ENCODE data around the gene HSBP1L1.

The HSBP1L1 gene

GRCh38 chr18:79945118-79946042 is 19.1 kb upstream of the HSBP1L1 start:
- TF ChIP-seq POLR2AphosphoS5 (IDR thresholded peaks at IDR 0.05; ENCODE audit: borderline replicate concordance, low read depth, low read length) (no peak), EZH2 (IDR thresholded peaks at IDR 0.05) (no peak), FOXP2 (optimal IDR thresholded peaks at IDR 0.05; ENCODE audit: control extremely low read depth, extremely low read length, insufficient read depth) (no peak)
- H3K9me3 ChIP-seq (ENCODE audit: low read depth, low read length) = no peaks in the 10 kb centered on the region
- H3K9ac ChIP-seq (ENCODE audit: insufficient read length) = no peak overlapping the region
- peaks cover 10% of the 10 kb centered on the region; the same call in 1 of the 2 replicates for H3K36me3 ChIP-seq (ENCODE audit: insufficient read depth, low read length)
- H3K4me3 ChIP-seq = no peak overlapping the region
- DNase-seq (ENCODE audit: low read depth, low spot score) = no peak
- H3K27ac ChIP-seq = no peak overlapping the region

- no peaks in the 10 kb centered on the region for H3K9me3 ChIP-seq (ENCODE audit: low read depth, low read length)
- H3K9ac ChIP-seq (ENCODE audit: insufficient read length) = no peak overlapping the region
- DNase-seq (ENCODE audit: low read depth, low spot score) = no peak
- H3K36me3 ChIP-seq (ENCODE audit: insufficient read depth, low read length) = peaks cover 6% of the 10 kb centered on the region; the same call in 1 of the 2 replicates
- TF ChIP-seq FOXP2 (optimal IDR thresholded peaks at IDR 0.05; ENCODE audit: control extremely low read depth, extremely low read length, insufficient read depth) = no peak
- TF ChIP-seq EZH2 (IDR thresholded peaks at IDR 0.05) = no peak
- TF ChIP-seq POLR2AphosphoS5 (IDR thresholded peaks at IDR 0.05; ENCODE audit: borderline replicate concordance, low read depth, low read length) = no peak
- no peak overlapping the region for H3K4me3 ChIP-seq
- H3K27ac ChIP-seq = no peak overlapping the region
These were observed 17.2 kb upstream of the HSBP1L1 start for GRCh38 chr18:79947054-79947755.

- Histone ChIP-seq H3K36me3 (ENCODE audit: insufficient read depth, low read length) (peaks cover 3% of the 10 kb centered on the region; the same call in 1 of the 2 replicates), H3K9ac (ENCODE audit: insufficient read length) (no peak overlapping the region), H3K9me3 (ENCODE audit: low read depth, low read length) (no peaks in the 10 kb centered on the region), H3K4me3 (no peak overlapping the region), H3K27ac (no peak overlapping the region)
- no peak for DNase-seq (ENCODE audit: low read depth, low spot score)
- TF ChIP-seq FOXP2 (optimal IDR thresholded peaks at IDR 0.05; ENCODE audit: control extremely low read depth, extremely low read length, insufficient read depth) = no peak
- TF ChIP-seq POLR2AphosphoS5 (IDR thresholded peaks at IDR 0.05; ENCODE audit: borderline replicate concordance, low read depth, low read length) = no peak
- TF ChIP-seq EZH2 (IDR thresholded peaks at IDR 0.05) = no peak
These were observed 16.4 kb upstream of the HSBP1L1 start for GRCh38 chr18:79947881-79948610.

GRCh38 chr18:79948719-79949411 is 15.6 kb upstream of the HSBP1L1 start:
- no peaks in the 10 kb centered on the region for H3K9me3 ChIP-seq (ENCODE audit: low read depth, low read length)
- TF ChIP-seq FOXP2 (optimal IDR thresholded peaks at IDR 0.05; ENCODE audit: control extremely low read depth, extremely low read length, insufficient read depth) (no peak), EZH2 (IDR thresholded peaks at IDR 0.05) (no peak), POLR2AphosphoS5 (IDR thresholded peaks at IDR 0.05; ENCODE audit: borderline replicate concordance, low read depth, low read length) (no peak)
- no peak overlapping the region for H3K27ac ChIP-seq
- no peak overlapping the region for H3K4me3 ChIP-seq
- no peak for DNase-seq (ENCODE audit: low read depth, low spot score)
- no peak overlapping the region for H3K9ac ChIP-seq (ENCODE audit: insufficient read length)
- H3K36me3 ChIP-seq (ENCODE audit: insufficient read depth, low read length) = peaks cover 3% of the 10 kb centered on the region; the same call in 1 of the 2 replicates

GRCh38 chr18:79949697-79950487 is 14.6 kb upstream of the HSBP1L1 start:
- peak overlapping the region; percentile 67 for H3K9ac ChIP-seq (ENCODE audit: insufficient read length)
- no peaks in the 10 kb centered on the region for H3K9me3 ChIP-seq (ENCODE audit: low read depth, low read length)
- H3K27ac ChIP-seq = no peak overlapping the region
- H3K36me3 ChIP-seq (ENCODE audit: insufficient read depth, low read length) = peaks cover 3% of the 10 kb centered on the region; the same call in 1 of the 2 replicates
- no peak for DNase-seq (ENCODE audit: low read depth, low spot score)
- H3K4me3 ChIP-seq = peak overlapping the region; percentile 80
- TF ChIP-seq EZH2 (IDR thresholded peaks at IDR 0.05) (no peak), POLR2AphosphoS5 (IDR thresholded peaks at IDR 0.05; ENCODE audit: borderline replicate concordance, low read depth, low read length) (no peak), FOXP2 (optimal IDR thresholded peaks at IDR 0.05; ENCODE audit: control extremely low read depth, extremely low read length, insufficient read depth) (no peak)

- TF ChIP-seq FOXP2 (optimal IDR thresholded peaks at IDR 0.05; ENCODE audit: control extremely low read depth, extremely low read length, insufficient read depth) (no peak), POLR2AphosphoS5 (IDR thresholded peaks at IDR 0.05; ENCODE audit: borderline replicate concordance, low read depth, low read length) (no peak), EZH2 (IDR thresholded peaks at IDR 0.05) (no peak)
- Histone ChIP-seq H3K4me3 (peak overlapping the region; percentile 80), H3K36me3 (ENCODE audit: insufficient read depth, low read length) (peaks cover 3% of the 10 kb centered on the region; the same call in 1 of the 2 replicates), H3K9ac (ENCODE audit: insufficient read length) (peak overlapping the region; percentile 67), H3K9me3 (ENCODE audit: low read depth, low read length) (no peaks in the 10 kb centered on the region), H3K27ac (no peak overlapping the region)
- DNase-seq (ENCODE audit: low read depth, low spot score) = no peak
These were observed 13.7 kb upstream of the HSBP1L1 start for GRCh38 chr18:79950515-79951341.

Measured in SK-N-MC (cell line).